GM21717 (cell line): ENCODE results near the gene PRAF2.
A peak's percentile ranks its signal among the peaks of the same experiment; 100 is the strongest.

ENCODE experiments used
- ATAC-seq: cut with Tn5 transposase; IDR thresholded peaks from one replicate; pipeline ENCODE4 v1.9.1; 2021; ENCODE audit warnings: mild to moderate bottlenecking, moderate library complexity; ENCODE audit not compliant: unreplicated experiment

Gene PRAF2

DNA sequence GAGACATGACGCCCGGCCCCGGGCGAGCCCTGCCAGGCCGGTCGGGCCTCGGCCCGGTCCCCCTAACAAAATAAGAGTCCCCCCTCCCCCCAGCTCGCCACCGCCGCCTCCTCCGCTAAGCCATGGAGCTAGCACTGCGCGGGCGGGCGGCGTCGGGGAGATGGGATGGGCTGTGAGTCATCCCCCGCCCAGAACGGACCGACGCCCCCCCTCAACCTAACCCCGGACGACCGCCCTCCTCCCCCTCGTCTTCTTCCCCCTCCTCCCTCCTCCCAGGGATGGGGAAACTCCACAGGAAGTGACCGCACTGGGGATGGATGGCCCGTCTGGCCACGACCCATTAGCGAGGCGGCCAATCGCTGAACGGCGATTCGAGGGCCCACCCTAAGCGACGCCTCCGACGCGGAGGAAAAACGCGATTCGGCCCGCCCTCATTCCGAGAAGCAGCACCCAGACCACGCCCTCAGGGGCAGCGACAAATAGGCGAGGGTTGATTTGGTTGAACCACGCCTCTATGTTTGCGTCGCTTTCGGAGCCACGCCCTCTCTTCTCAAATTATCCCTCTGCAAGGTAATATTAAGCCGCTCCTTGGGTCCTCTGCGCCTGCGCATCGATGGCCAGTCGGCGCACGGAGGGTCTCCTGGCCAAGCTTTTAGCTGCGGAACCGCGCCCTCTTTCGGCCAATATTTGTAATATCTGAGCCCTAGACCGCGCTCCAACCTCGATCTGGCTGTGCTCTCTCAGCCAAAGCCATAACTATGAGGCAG, 30.4 kb downstream of the PRAF2 start, which contains the start of gene TFE3:
Gene TFE3 (minus strand): TSS at position 138 of the 767 bp plus-strand sequence. CDS start 131 bp downstream, at position 7.
- peak; percentile 78 for ATAC-seq

- ATAC-seq: peak; percentile 15
These were observed 31.1 kb downstream of the PRAF2 start for GRCh38 chrX:49042581-49043219.

DNA sequence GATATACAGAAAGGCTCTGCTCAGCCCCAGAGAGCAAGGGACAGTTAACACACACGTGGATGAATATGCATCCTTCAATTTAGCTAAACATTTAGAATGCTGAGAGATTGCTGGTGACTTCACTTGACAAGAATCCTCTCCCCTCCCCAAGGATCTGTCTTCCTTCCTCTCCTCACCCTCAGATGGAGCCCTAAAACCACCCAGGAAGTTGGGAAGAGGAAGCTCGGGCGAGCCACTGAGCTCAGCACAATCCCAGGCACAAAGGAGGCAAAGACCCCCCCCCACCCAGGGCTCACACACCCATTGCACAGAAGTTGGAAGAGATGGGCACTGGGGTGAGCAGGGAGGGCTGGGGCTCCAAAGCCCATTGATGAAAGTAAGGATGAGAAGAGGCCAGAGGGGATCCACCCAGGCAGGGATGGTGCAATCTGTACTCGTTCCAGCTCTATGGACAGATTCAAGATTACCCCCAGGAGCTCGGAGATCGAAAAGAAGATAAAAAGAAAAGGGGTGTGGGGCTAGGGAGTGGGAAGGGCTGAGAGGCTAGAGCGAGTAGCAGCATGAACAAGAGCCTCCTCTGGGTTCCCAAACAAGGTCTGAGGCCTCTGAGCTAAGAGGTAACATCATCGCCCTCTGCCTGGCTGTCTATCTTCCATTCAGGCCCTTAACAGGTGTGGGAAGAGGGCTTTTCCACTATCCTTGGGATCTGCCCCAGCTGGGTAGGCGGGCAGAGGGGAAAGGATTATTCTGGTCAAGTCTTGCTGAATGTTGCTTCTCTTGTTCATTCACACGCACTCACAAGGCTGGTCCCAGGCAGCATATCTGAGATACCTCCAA, 31.8 kb downstream of the PRAF2 start:
- ATAC-seq: no peak

GRCh38 chrX:49040376-49040955, 33.3 kb downstream of the PRAF2 start:
- ATAC-seq: no peak

- ATAC-seq: no peak
These were observed 34.0 kb downstream of the PRAF2 start for GRCh38 chrX:49039598-49040375.

GRCh38 chrX:49037883-49038475, 35.8 kb downstream of the PRAF2 start:
- ATAC-seq: no peak

DNA sequence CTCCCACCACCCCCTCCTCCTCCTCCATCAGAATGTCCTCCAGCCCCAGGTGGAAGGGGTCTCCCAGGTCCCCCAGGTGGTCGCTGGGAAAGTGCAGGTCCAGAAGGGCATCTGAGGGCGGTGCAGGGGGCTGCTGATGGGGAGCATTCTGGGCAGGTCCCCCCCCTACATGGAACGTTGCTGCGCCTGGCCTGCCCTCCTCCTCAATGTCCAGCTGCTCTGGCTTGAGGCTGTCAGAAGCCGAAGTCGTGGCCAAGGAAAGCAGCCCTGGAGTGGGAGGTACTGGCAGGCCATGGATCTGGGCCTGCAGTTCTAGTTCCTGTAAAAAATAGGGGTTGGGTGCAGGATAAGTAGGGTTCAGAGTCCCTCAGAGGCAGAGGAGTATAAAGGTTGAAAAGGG, 43.5 kb downstream of the PRAF2 start:
- ATAC-seq: no peak

- ATAC-seq: no peak
These were observed 43.9 kb downstream of the PRAF2 start for GRCh38 chrX:49029876-49030275.
